Kidney (tissue), 14 donors: ENCODE data around the gene TLX2. TPM values are rescaled to one million over a fixed set of nuclear protein-coding genes. Genes with fewer than 3 reads are reported as not detected.

Experiments used
- DNase-seq, 5 donors: peaks; one replicate each; pipeline ENCODE4 v3.0.0-alpha.2; 2013 to 2020
- FAIRE-seq: peaks from 2 replicates; lab custom pipeline; 2012; peaks lifted over from hg19 to GRCh38; lab: Jason Lieb, UNC
- H3K27ac ChIP-seq, 2 donors: one replicate each; pipeline ENCODE4 v1.7.0; 2013; ENCODE audit warnings: low read depth in 2 of 2, low read length in 2 of 2, inconsistent platforms in 1 of 2
- H3K27me3 ChIP-seq: one replicate; pipeline ENCODE4 v1.7.1; 2013; ENCODE audit warnings: low read length, inconsistent platforms; ENCODE audit not compliant: control insufficient read depth, insufficient read depth
- H3K36me3 ChIP-seq, 3 donors: one replicate each; pipeline versions ENCODE4 v1.7.0 to v1.7.1; 2013; ENCODE audit warnings: low read length in 3 of 3, control low read depth in 1 of 3, inconsistent platforms in 1 of 3; ENCODE audit not compliant: insufficient read depth in 3 of 3, control insufficient read depth in 2 of 3
- H3K4me1 ChIP-seq, 3 donors: one replicate each; pipeline versions ENCODE4 v1.7.0 to v1.7.1; 2013; ENCODE audit warnings: low read length in 3 of 3, inconsistent platforms in 1 of 3, low read depth in 1 of 3; ENCODE audit not compliant: control insufficient read depth in 2 of 3, insufficient read depth in 2 of 3
- H3K4me3 ChIP-seq, 3 donors: one replicate each; pipeline versions ENCODE4 v1.7.0 to v1.8.1; 2013; ENCODE audit warnings: low read length in 3 of 3, control low read depth in 1 of 3, inconsistent platforms in 1 of 3
- H3K9ac ChIP-seq, 3 donors: one replicate each; pipeline versions ENCODE4 v1.7.0 to v1.7.1; 2013; ENCODE audit warnings: low read length in 3 of 3, control low read depth in 1 of 3, inconsistent platforms in 1 of 3
- H3K9me3 ChIP-seq, 3 donors: one replicate each; pipeline versions ENCODE4 v1.7.0 to v1.7.1; 2013; ENCODE audit warnings: low read length in 3 of 3, control low read depth in 1 of 3, inconsistent platforms in 1 of 3; ENCODE audit not compliant: control insufficient read depth in 2 of 3, insufficient read depth in 1 of 3
- CTCF ChIP-seq: IDR thresholded peaks from 3 replicates; pipeline ENCODE4 v1.5.1; 2012; ENCODE audit warnings: mild to moderate bottlenecking, moderate library complexity, borderline replicate concordance; ENCODE audit not compliant: insufficient read depth; ENCODE audit errors: extremely low read depth
- intact Hi-C: fragments of 100-400 bp; cut with DNase I; formaldehyde crosslinking; loops from one replicate; pipeline ENCODE4 v1.11.1; 2022
- polyA plus RNA-seq: library from polyadenylated mRNA; stranded (reverse); fragments of 350-450 nt; fragmentation: Illumina TruSeq; extraction: RNeasy Lipid Tissue Mini Kit (QIAGEN cat#74804); gene quantifications from one replicate; pipeline ENCODE4 v1.2.3, GENCODE V29; 2014; ENCODE audit warnings: low read depth, low replicate concordance; ENCODE audit not compliant: insufficient read depth
- total RNA-seq: library from RNA; stranded (reverse); fragmentation: NEBNext Ultra II Directional; extraction: Animal tissue kit (Norgen Biotek cat#: 25700); gene quantifications from one replicate; pipeline ENCODE4 v1.2.1, GENCODE V29; 2021
- donor health status: control.
- donor health status: control.
- donor health status: control.
- donor health status: control.
- donor health status: control.
- donor health status: DM: yes; HTN: yes; CAD: no.
- donor health status: Normal renal cell carcinoma (clear cell type).

The TLX2 gene
- total and polyA plus RNA-seq, 2 donors from 2014 or later, result not detected

GRCh38 chr2:74504591-74504990 is 9.7 kb upstream of the TLX2 start:
- intact Hi-C loops, result no loop called here
- peaks cover 12% of the 10 kb centered on the region for H3K27me3 ChIP-seq
- H3K4me3 ChIP-seq, result no peak overlapping the region
- peaks cover 3 to 17% (median 8%) of the 10 kb centered on the region in 3 donors for H3K36me3 ChIP-seq
- DNase-seq, result no peak
- no peak for TF ChIP-seq CTCF
- peaks cover 0 to 19% (median 12%) of the 10 kb centered on the region in 3 donors for H3K4me1 ChIP-seq
- FAIRE-seq, result no peak
- no peak overlapping the region for H3K27ac ChIP-seq
- no peak overlapping the region for H3K9ac ChIP-seq
- no peaks in the 10 kb centered on the region for H3K9me3 ChIP-seq

GRCh38 chr2:74505448-74506246 is 8.6 kb upstream of the TLX2 start:
- intact Hi-C loops, result no loop called here
- TF ChIP-seq CTCF, result no peak
- no peak overlapping the region for H3K27ac ChIP-seq
- H3K9ac ChIP-seq, result no peak overlapping the region
- peaks cover 3 to 17% (median 8%) of the 10 kb centered on the region in 3 donors for H3K36me3 ChIP-seq
- FAIRE-seq, result no peak
- H3K4me3 ChIP-seq, result peak overlapping the region in 1 of 3 donors; percentile 8
- H3K27me3 ChIP-seq, result peaks cover 20% of the 10 kb centered on the region
- H3K9me3 ChIP-seq, result no peaks in the 10 kb centered on the region
- peaks cover 0 to 19% (median 12%) of the 10 kb centered on the region in 3 donors for H3K4me1 ChIP-seq
- DNase-seq, result no peak

DNA sequence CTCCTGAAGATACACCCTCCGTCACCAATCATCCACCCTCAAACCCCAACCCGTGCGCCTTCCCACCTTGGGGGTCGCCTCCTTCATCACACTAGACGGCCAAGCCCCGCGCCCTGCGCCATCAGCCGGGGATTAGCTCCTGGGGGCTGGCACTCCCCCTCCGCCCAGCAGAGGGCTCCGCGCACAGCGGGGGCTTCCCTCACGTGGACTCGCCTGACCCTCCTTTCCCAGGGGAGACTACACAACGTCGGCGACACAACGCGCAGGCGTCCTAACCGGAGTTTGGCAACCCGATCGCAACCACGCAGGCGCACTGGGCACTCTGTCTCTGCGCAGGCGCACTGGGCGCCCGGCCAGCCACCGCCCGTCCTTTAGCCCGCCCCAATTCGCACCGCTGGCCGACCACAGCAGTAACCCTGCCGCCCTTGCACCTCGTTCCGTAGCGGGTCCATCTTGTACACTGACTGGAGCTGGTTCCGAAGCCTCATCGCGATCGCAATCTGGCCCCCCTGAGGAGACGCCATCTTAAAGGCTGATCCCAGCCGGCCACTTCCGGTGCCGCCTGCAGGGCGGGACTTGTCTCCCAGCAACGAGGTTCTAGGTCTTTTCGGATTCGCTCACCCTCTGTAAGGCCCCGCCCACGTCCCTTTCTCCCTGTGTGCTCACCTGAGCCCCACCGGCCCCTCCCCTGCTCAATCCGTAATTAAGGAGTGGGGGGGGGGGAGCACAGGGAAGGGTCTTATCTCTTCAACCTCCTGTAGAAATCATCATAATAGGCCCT is 6.9 kb upstream of the TLX2 start, which contains the start of gene PCGF1:
Gene PCGF1, minus strand, starts transcription at position 551 of the 781 bp plus-strand sequence. Its CDS starts 27 bp downstream, at position 524.
- Histone ChIP-seq H3K27ac (peak within 1 kb of the TSS; percentile 100), H3K4me1 (peaks cover 0 to 19% (median 12%) of the 10 kb centered on the region in 3 donors), H3K9me3 (no peaks in the 10 kb centered on the region), H3K4me3 (peak within 1 kb of the TSS; percentile 87 to 98 (median 96)), H3K27me3 (peaks cover 33% of the 10 kb centered on the region), H3K9ac (peak within 1 kb of the TSS; percentile 90 to 99 (median 97)), H3K36me3 (peaks cover 3 to 17% (median 8%) of the 10 kb centered on the region in 3 donors)
- intact Hi-C loops, result no loop called here
- peak; percentile 99 to 100 (median 100) for DNase-seq
- peak; percentile 24 for TF ChIP-seq CTCF
- FAIRE-seq, result no peak
